CD4-positive, alpha-beta T cell treated with Interferon alpha-2 for 1 hour (primary cell): Measurements from ENCODE around the gene TNFRSF1A.

Experiments used
- DNase-seq, 2 donors: peaks; one replicate each; pipeline ENCODE4 v3.0.0-alpha.2; 2020 to 2022

TNFRSF1A gene

DNA sequence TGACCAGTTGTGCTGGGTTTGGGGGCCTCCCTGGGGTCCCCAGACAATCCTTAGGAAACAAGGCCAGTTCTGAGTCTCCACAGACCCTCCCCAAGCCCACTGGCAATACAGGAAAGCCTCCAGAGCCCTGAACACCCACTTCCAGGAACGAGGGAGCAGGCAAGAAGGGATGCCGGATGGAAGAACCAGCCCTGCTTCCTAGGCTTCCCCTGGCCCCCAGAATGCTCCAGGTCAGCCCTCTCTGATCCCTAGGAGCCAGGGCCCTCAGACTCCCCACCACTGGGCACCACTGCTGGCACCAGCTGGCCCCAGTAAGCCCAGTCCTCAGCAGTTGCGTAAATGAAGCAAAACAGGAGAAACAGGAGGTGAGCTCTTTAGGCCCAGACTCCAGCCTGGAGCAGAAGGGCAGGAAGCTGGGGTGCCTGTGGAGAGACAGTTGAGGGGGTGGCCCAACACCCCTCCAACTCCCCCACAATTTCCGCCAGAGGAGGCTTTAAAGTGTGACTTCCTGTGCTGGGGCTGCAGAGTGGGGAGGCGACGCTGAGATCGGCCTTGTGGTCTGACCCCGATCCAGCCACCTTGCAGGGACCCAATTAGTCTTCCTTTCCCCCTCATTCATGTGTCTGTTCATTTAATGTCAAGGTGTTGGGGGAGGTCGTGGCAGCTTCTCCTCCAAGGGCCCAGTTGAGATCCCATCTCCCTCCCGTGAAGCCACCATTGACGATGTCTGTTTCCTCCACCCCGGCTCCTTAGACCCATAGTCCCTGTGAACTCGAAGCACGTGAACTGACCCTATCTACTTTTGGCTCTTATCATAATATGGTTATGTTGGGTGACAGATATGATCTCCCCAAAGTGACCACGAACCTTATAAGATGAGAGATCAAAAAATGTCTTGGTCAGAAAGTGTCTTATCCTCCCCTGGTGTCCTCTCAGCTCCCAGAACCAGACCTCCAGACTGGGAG lies 4.7 kb downstream of the TNFRSF1A start:
- DNase-seq = peak; percentile 53 to 76

DNA sequence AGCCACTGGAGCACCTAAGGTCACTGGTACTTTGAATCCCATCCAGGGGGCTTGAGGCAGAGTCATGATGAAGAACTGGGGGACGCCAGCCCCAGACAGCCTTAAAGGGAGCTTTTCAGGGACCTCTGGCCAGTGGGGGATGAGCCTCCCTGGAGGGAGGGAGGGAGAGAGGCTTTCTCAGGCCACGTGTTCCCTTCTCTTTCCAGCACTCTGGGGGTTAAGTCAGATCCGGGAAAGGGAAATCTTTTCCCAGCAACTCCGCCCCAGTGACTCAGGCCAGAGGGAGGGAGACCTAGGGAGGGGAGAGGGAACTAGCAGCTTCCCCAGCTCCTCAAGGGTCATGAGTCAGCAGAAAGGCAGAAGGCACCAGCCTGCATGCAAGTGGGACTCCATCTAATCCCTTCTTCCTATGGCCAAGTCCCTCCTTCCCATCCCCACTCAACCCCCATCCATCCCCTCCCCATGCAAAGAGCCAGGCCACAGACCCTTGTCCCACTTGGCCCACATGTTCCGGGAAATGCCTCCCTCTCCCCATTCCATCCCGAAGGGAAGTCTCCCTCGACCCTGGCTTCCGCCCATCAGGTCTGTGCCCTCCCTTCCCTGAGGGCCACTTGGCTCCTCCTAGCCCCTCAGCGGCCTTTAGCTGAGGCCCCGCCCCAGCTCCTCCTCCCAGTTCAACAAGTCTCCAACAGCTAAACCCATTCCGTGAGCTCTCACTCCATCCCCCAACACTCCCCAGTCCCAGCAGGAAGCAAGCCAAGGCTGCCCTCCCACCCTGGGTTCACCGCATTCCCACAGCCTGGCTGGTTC lies 5.6 kb downstream of the TNFRSF1A start:
- DNase-seq = peak; percentile 74 to 83

GRCh38 chr12:6335451-6336078 lies 6.3 kb downstream of the TNFRSF1A start:
- peak; percentile 82 to 85 for DNase-seq

GRCh38 chr12:6334940-6335450 lies 6.9 kb downstream of the TNFRSF1A start:
- DNase-seq = no peak

DNA sequence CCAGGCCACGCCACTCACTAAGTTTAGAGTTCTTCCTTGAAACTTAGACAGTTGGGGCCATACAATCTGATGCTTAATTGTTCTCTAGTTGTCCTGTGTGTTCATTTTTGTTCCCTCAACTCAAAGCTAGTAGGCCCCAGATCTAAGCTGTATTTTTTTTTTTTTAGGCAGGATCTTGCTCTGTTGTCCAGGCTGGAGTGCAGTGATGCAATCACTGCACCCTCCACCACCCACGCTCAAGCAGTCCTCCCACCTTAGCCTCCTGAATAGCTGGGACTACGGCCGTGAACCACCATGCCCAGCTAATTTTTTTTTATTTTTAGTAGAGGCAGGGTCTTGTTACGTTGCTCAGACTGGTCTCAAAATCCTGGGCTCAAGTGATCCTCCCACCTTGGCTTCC lies 7.5 kb downstream of the TNFRSF1A start:
- no peak for DNase-seq

DNA sequence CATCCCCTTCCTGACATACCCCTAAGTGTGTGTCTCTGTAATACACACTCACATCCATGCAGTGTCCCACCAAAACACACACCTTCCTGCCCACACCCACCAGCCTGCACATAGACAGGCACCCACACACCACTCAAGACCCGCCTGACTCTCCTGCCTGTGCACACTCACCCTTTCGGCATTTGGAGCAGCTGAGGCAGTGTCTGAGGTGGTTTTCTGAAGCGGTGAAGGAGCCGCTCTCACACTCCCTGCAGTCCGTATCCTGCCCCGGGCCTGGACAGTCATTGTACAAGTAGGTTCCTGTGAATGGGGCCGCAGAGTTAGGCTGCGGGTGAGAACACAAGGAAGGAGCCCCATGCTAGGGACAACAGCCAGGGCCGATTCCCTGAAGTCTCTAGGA lies 8.3 kb downstream of the TNFRSF1A start:
- DNase-seq = no peak

DNA sequence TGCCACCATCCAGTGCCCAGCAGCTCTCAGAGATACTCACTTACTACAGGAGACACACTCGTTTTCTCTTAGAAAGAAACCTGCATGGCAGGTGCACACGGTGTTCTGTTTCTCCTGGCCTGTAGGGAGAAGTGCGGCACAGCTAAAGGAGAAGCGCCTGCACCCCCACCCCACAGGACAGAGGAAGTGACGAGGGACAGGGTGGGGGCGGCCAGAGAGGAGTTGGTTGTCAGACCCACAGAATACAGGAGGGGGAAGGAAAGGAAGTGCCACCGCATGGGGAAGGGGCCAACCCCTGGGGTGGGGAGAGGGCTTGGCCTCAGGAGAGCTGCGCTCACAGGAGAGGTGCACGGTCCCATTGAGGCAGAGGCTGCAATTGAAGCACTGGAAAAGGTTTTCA lies 8.8 kb downstream of the TNFRSF1A start:
- peak; percentile 35 to 44 for DNase-seq

DNA sequence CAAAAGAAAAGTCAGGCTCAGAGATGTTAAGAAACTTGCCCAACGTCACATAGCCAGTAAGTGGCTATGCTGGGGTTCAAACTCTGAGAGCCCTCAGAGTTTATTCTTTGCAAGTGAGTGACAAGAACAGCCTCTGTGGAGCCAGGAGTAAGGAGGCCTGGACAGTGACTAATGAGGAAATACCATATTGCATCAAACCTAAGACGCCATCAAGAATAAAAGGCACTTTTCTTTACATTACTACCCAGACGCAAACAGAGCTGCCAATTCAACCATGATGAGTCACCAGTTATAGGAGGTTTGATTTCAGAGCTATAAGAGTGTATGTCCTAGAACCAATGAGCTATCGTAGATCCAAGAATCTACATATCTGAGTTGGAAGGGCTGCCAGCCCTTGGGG lies 9.4 kb downstream of the TNFRSF1A start:
- peak in 1 of 2 donors; percentile 24 for DNase-seq

DNA sequence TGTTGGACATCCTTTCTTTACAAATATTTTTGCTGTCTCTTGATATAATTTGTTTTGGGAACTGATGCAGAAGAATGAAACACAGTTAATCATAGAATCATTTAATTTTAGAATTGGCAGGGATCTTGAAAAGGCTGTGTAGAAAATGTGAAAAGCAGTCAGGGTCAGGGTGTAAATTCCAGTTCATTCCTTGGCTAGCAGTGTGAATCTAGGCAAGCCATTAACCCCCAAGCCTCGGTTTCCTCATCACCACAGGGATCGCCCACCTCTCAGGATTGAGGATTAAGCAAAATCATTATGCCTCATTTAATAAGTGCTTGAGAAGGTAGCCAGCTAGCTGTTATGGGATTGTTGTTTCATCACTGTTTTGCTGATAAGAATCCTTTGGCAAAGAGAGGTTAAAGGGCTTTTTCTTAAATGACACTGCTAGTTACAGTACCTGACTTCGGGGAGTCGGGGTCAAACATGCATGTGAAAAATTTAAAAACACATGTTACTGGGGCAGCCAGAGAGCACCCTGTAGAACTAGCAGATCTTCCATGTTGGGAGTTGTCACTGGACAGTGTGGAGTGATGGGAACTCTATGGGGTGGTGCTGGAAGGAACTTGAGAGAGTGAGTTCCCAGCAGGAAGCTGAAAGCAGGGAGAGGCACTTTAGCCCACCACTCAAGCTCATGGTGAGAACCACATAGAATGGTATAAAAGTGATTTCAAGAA lies 10.7 kb downstream of the TNFRSF1A start:
- DNase-seq = no peak

DNA sequence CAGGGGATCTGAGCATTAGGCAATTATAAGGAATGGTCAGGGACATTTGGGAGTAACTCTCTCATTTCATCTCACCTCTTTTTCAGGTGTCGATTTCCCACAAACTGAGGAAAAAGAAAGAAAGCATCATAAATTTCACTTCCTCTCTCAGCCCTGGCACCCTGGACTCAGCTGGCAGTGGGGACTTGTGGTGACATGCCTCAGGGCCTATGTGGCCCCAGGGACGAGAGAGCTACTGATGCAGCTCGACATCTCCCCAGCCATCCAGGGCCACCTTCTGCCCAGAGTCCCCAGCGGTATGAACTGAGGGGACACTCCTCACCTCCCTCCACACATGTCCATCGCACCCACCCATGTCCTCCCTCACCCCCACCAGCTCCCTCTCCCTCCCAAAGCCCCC lies 11.7 kb downstream of the TNFRSF1A start:
- DNase-seq = peak in 1 of 2 donors; percentile 68

GRCh38 chr12:6329703-6330064 lies 12.2 kb downstream of the TNFRSF1A start:
- no peak for DNase-seq

- no peak for DNase-seq
Observed at GRCh38 chr12:6328945-6329702, 12.8 kb downstream of the TNFRSF1A start.

GRCh38 chr12:6328045-6328779 lies 13.7 kb downstream of the TNFRSF1A start:
- DNase-seq = no peak

GRCh38 chr12:6327229-6328041 lies 14.4 kb downstream of the TNFRSF1A start:
- no peak for DNase-seq

- DNase-seq = peak in 1 of 2 donors; percentile 28
Observed at GRCh38 chr12:6326316-6327228, 15.3 kb downstream of the TNFRSF1A start.

- DNase-seq = no peak
Observed at GRCh38 chr12:6324936-6325750, 16.7 kb downstream of the TNFRSF1A start.

GRCh38 chr12:6323995-6324711 lies 17.7 kb downstream of the TNFRSF1A start:
- DNase-seq = no peak
